ENCODE data around the gene SOX6. TPM values are rescaled to one million over a fixed set of nuclear protein-coding genes. Genes with fewer than 3 reads are reported as not detected.
A peak's percentile ranks its signal among the peaks of the same experiment; 100 is the strongest.

SOX6 gene
- total and polyA plus RNA-seq, 2 of the 13 experiments (the other 11 are each of a cell fraction or from before 2014, with no cell fraction given), result 2.6 to 11.2 TPM

- no peak for TF ChIP-seq USF2 (IDR thresholded peaks at IDR 0.05; ENCODE audit: low read depth, low read length)
- TF ChIP-seq USF2 (CRISPR knock-in tag; IDR thresholded peaks at IDR 0.05; ENCODE audit: borderline replicate concordance), result no peak
- no peak for TF ChIP-seq MTA3 (CRISPR knock-in tag; IDR thresholded peaks at IDR 0.05)
- no peak for TF ChIP-seq POLR2AphosphoS5 (IDR thresholded peaks at IDR 0.05; ENCODE audit: low read depth, low read length)
- TF ChIP-seq ZBTB44 (CRISPR knock-in tag; IDR thresholded peaks at IDR 0.05), result no peak
- TF ChIP-seq KDM1A (CRISPR knock-in tag; IDR thresholded peaks at IDR 0.05), result no peak
- TF ChIP-seq ZFP37 (CRISPR knock-in tag; IDR thresholded peaks at IDR 0.05; ENCODE audit: borderline replicate concordance), result no peak
- no peak for TF ChIP-seq NFYC (CRISPR knock-in tag; IDR thresholded peaks at IDR 0.05)
- TF ChIP-seq ZNF609 (CRISPR knock-in tag; IDR thresholded peaks at IDR 0.05; ENCODE audit: borderline replicate concordance), result peak; percentile 94
- no peak for TF ChIP-seq ETV6 (CRISPR knock-in tag; conservative IDR thresholded peaks at IDR 0.05)
- TF ChIP-seq YEATS4 (CRISPR knock-in tag; IDR thresholded peaks at IDR 0.05; ENCODE audit: borderline replicate concordance), result no peak
- no peak for TF ChIP-seq RARG (CRISPR knock-in tag; IDR thresholded peaks at IDR 0.05; ENCODE audit: low read depth)
- TF ChIP-seq ZNF337 (CRISPR knock-in tag; IDR thresholded peaks at IDR 0.05; ENCODE audit: borderline replicate concordance, low read depth), result no peak
- TF ChIP-seq MYNN (CRISPR knock-in tag; IDR thresholded peaks at IDR 0.05; ENCODE audit: low read depth), result no peak
- TF ChIP-seq ZC3H4 (CRISPR knock-in tag; IDR thresholded peaks at IDR 0.05; ENCODE audit: borderline replicate concordance), result no peak
- no peak for TF ChIP-seq U2AF1 (optimal IDR thresholded peaks at IDR 0.05; ENCODE audit: low read depth, low read length)
- no peak for TF ChIP-seq PHF20 (CRISPR knock-in tag; IDR thresholded peaks at IDR 0.05)
- TF ChIP-seq IKZF5 (CRISPR knock-in tag; IDR thresholded peaks at IDR 0.05), result peak; percentile 25; the same call in 1 of the 2 replicates
- no peak for TF ChIP-seq TMF1 (CRISPR knock-in tag; IDR thresholded peaks at IDR 0.05; ENCODE audit: low read depth)
- no peak for TF ChIP-seq ZNF781 (CRISPR knock-in tag; IDR thresholded peaks at IDR 0.05; ENCODE audit: borderline replicate concordance, not compliant biosample characterization)
Observed at GRCh38 chr11:16114978-16115871, 241.1 kb downstream of the SOX6 start (continued).
